Activated T-cell treated with anti-CD3 and anti-CD28 coated beads, Interleukin-2, amount 50 U/mL, for 24 hours (primary cell): ENCODE data around the gene DMD.

Experiments used
- DNase-seq: peaks from one replicate; pipeline ENCODE4 v3.0.0-alpha.2; 2020
- H3K27ac Mint-ChIP-seq: 2 replicates; pipeline ENCODE4 v1.8.0; 2020; ENCODE audit warnings: mild to moderate bottlenecking, mixed read lengths
- H3K27me3 Mint-ChIP-seq: 2 replicates; pipeline ENCODE4 v1.8.0; 2020; ENCODE audit warnings: mixed read lengths
- H3K36me3 Mint-ChIP-seq: 2 replicates; pipeline ENCODE4 v1.8.0; 2020; ENCODE audit warnings: low read depth, mixed read lengths
- H3K4me1 Mint-ChIP-seq: 2 replicates; pipeline ENCODE4 v1.8.0; 2020; ENCODE audit warnings: low read depth, mixed read lengths
- H3K4me3 Mint-ChIP-seq: 2 replicates; pipeline ENCODE4 v1.8.0; 2020; ENCODE audit warnings: mild to moderate bottlenecking, moderate library complexity, mixed read lengths
- H3K9me3 Mint-ChIP-seq: 2 replicates; pipeline ENCODE4 v1.8.0; 2020; ENCODE audit warnings: mixed read lengths

The DMD gene

GRCh38 chrX:33183361-33183760 lies 28.0 kb downstream of the DMD start:
- H3K4me3 Mint-ChIP-seq, result no peak overlapping the region
- H3K9me3 Mint-ChIP-seq, result no peaks in the 10 kb centered on the region
- no peak for DNase-seq
- H3K27me3 Mint-ChIP-seq, result peaks cover 7% of the 10 kb centered on the region
- no peaks in the 10 kb centered on the region for H3K4me1 Mint-ChIP-seq
- no peaks in the 10 kb centered on the region for H3K36me3 Mint-ChIP-seq
- no peak overlapping the region for H3K27ac Mint-ChIP-seq

GRCh38 chrX:33178690-33179089 lies 32.7 kb downstream of the DMD start:
- no peak overlapping the region for H3K27ac Mint-ChIP-seq
- H3K27me3 Mint-ChIP-seq, result peaks cover 6% of the 10 kb centered on the region
- H3K9me3 Mint-ChIP-seq, result no peaks in the 10 kb centered on the region
- no peak for DNase-seq
- H3K4me3 Mint-ChIP-seq, result no peak overlapping the region
- no peaks in the 10 kb centered on the region for H3K36me3 Mint-ChIP-seq
- H3K4me1 Mint-ChIP-seq, result no peaks in the 10 kb centered on the region

GRCh38 chrX:33178218-33178617 lies 33.1 kb downstream of the DMD start:
- Mint-ChIP-seq H3K36me3 (no peaks in the 10 kb centered on the region), H3K4me1 (no peaks in the 10 kb centered on the region), H3K4me3 (no peak overlapping the region), H3K27ac (no peak overlapping the region), H3K27me3 (peaks cover 6% of the 10 kb centered on the region), H3K9me3 (no peaks in the 10 kb centered on the region)
- DNase-seq, result no peak

- DNase-seq, result no peak
- H3K4me3 Mint-ChIP-seq, result no peak overlapping the region
- H3K9me3 Mint-ChIP-seq, result peaks cover 3% of the 10 kb centered on the region
- H3K27me3 Mint-ChIP-seq, result peaks cover 10% of the 10 kb centered on the region
- H3K36me3 Mint-ChIP-seq, result no peaks in the 10 kb centered on the region
- H3K4me1 Mint-ChIP-seq, result no peaks in the 10 kb centered on the region
- H3K27ac Mint-ChIP-seq, result no peak overlapping the region
Observed at GRCh38 chrX:33175201-33175600, 36.1 kb downstream of the DMD start.

DNA sequence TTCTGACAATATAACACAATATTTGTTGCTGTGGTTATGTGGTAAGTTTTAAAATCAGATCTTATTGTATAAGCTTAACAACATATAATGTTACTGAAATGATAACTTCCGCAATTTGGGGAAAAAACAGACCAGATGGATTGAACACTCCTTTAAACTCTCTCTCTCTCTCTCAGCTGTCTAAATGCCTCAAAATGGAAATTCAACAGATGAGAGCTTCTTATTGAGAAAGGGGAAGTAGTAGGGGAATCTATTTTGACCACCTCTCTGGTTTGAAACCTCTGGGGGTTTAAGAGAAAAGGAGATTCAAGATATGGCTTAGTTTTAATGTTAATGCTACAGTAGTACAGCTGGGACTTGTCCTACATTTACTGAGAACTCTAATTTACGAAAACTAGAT lies 40.3 kb downstream of the DMD start:
- Mint-ChIP-seq H3K4me3 (no peak overlapping the region), H3K4me1 (no peaks in the 10 kb centered on the region), H3K27me3 (peaks cover 8% of the 10 kb centered on the region), H3K27ac (no peak overlapping the region), H3K36me3 (no peaks in the 10 kb centered on the region), H3K9me3 (peaks cover 3% of the 10 kb centered on the region)
- DNase-seq, result no peak

DNA sequence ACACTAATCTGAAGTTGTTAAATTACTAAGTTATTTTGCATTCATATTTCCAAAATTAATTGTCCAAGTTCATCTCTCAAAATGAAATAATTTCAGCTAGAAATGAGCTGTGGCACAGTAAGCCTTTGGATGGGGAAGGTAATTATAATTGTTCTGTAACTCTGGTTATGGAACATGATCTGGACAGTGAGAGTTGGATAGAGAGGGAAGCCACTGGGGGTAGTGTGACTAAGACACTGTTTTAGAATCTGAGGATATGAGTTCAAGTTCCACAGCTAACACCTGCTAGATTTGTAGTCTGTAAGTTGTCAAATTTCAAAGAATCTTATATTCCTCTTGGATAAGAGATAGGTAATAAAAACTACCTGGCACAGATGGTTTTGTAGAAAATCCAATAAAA lies 49.5 kb downstream of the DMD start:
- Mint-ChIP-seq H3K4me1 (no peaks in the 10 kb centered on the region), H3K36me3 (no peaks in the 10 kb centered on the region), H3K9me3 (no peaks in the 10 kb centered on the region), H3K27ac (no peak overlapping the region), H3K4me3 (no peak overlapping the region), H3K27me3 (peaks cover 2% of the 10 kb centered on the region)
- DNase-seq, result no peak

- no peak overlapping the region for H3K4me3 Mint-ChIP-seq
- H3K4me1 Mint-ChIP-seq, result no peaks in the 10 kb centered on the region
- no peak for DNase-seq
- no peaks in the 10 kb centered on the region for H3K36me3 Mint-ChIP-seq
- no peaks in the 10 kb centered on the region for H3K9me3 Mint-ChIP-seq
- peaks cover 2% of the 10 kb centered on the region for H3K27me3 Mint-ChIP-seq
- H3K27ac Mint-ChIP-seq, result no peak overlapping the region
Observed at GRCh38 chrX:33160273-33160672, 51.1 kb downstream of the DMD start.

DNA sequence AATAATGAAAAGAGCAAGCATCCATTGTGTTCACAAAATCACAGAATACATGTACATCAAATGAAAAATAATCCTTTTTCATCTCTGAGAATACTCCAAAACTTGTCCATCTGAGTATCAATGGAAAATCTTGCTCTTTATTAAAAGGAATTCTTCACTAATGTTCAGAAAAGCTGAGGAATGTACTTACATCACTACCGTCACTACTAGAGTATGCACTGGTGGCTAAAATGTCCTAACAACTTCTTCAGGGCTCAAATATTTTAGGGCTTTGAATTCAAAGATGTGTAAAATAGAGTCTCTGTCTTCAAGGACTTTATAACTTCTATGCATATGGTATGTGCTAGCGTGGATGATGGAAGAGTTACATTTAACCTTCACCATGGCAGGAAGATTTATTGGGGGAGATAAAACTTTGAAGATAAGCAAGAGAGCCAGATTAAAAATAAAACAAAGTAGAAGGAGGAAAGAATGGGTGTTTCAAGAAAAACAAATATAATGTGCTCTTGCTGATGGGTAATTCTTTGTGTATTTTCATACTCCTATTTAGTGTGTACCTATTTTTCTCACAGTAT lies 55.1 kb downstream of the DMD start:
- Mint-ChIP-seq H3K27me3 (no peaks in the 10 kb centered on the region), H3K4me1 (no peaks in the 10 kb centered on the region), H3K4me3 (no peak overlapping the region), H3K36me3 (no peaks in the 10 kb centered on the region), H3K9me3 (no peaks in the 10 kb centered on the region), H3K27ac (no peak overlapping the region)
- no peak for DNase-seq

DNA sequence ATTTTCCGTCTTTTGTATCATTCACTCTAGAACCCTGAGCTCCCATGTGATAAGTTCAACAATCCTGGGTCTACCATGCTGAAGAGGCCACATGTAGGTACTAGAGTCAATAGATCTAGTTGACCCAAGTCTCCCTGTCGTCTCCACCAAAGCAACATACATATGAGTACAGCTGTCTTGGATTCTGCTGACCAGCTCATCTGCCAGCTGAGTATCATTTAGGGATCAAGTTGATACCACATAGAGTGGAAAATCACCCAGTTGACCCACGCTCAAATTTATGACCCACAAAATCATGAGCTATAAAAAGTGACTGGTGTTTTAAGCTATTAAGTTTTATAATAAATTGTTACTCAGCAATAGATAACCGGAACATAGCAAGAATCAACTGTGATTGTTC lies 61.8 kb downstream of the DMD start:
- Mint-ChIP-seq H3K27ac (no peak overlapping the region), H3K9me3 (no peaks in the 10 kb centered on the region), H3K27me3 (peaks cover 6% of the 10 kb centered on the region), H3K4me1 (no peaks in the 10 kb centered on the region), H3K4me3 (no peak overlapping the region), H3K36me3 (no peaks in the 10 kb centered on the region)
- DNase-seq, result no peak

- H3K4me3 Mint-ChIP-seq, result no peak overlapping the region
- no peaks in the 10 kb centered on the region for H3K36me3 Mint-ChIP-seq
- DNase-seq, result no peak
- peaks cover 6% of the 10 kb centered on the region for H3K27me3 Mint-ChIP-seq
- no peak overlapping the region for H3K27ac Mint-ChIP-seq
- no peaks in the 10 kb centered on the region for H3K4me1 Mint-ChIP-seq
- no peaks in the 10 kb centered on the region for H3K9me3 Mint-ChIP-seq
Observed at GRCh38 chrX:33149085-33149484, 62.3 kb downstream of the DMD start.

GRCh38 chrX:33142331-33142730 lies 69.0 kb downstream of the DMD start:
- no peaks in the 10 kb centered on the region for H3K4me1 Mint-ChIP-seq
- H3K27me3 Mint-ChIP-seq, result peaks cover 13% of the 10 kb centered on the region
- no peaks in the 10 kb centered on the region for H3K36me3 Mint-ChIP-seq

GRCh38 chrX:33138677-33139249 lies 72.6 kb downstream of the DMD start:
- Mint-ChIP-seq H3K4me3 (no peak overlapping the region), H3K9me3 (no peaks in the 10 kb centered on the region), H3K36me3 (no peaks in the 10 kb centered on the region)

More at GRCh38 chrX:33142331-33142730, 69.0 kb downstream of the DMD start:
- H3K4me3 Mint-ChIP-seq, result no peak overlapping the region
- no peak overlapping the region for H3K27ac Mint-ChIP-seq
- no peaks in the 10 kb centered on the region for H3K9me3 Mint-ChIP-seq
- DNase-seq, result no peak

GRCh38 chrX:33134164-33134563 lies 77.2 kb downstream of the DMD start:
- Mint-ChIP-seq H3K27ac (no peak overlapping the region), H3K27me3 (peaks cover 8% of the 10 kb centered on the region), H3K4me1 (no peaks in the 10 kb centered on the region), H3K4me3 (no peak overlapping the region), H3K36me3 (no peaks in the 10 kb centered on the region), H3K9me3 (no peaks in the 10 kb centered on the region)
- no peak for DNase-seq

More at GRCh38 chrX:33138677-33139249, 72.6 kb downstream of the DMD start:
- no peak for DNase-seq
- H3K27ac Mint-ChIP-seq, result no peak overlapping the region
- peaks cover 13% of the 10 kb centered on the region for H3K27me3 Mint-ChIP-seq
- no peaks in the 10 kb centered on the region for H3K4me1 Mint-ChIP-seq

DNA sequence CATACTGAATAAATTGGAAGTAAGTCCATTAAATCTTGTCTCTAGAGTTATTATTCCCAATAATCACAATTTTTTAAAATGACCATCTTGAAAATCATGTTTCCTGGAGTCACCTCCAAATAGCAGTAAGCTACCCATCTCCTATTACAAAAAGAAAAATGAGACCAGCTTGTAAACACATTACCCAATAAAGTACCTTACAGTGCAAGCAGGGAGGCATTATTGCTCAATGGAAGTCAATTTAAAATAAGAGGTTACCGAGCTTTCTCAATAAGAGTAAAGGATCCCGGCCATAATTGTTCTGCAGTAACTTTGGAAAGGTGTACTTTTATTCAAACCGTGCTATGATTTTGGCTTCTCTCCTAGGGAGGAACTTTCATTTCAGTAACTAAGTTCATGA lies 78.0 kb downstream of the DMD start:
- no peaks in the 10 kb centered on the region for H3K36me3 Mint-ChIP-seq
- peaks cover 6% of the 10 kb centered on the region for H3K27me3 Mint-ChIP-seq
- no peaks in the 10 kb centered on the region for H3K4me1 Mint-ChIP-seq
- no peak overlapping the region for H3K27ac Mint-ChIP-seq
- DNase-seq, result no peak
- no peak overlapping the region for H3K4me3 Mint-ChIP-seq
- H3K9me3 Mint-ChIP-seq, result no peaks in the 10 kb centered on the region

DNA sequence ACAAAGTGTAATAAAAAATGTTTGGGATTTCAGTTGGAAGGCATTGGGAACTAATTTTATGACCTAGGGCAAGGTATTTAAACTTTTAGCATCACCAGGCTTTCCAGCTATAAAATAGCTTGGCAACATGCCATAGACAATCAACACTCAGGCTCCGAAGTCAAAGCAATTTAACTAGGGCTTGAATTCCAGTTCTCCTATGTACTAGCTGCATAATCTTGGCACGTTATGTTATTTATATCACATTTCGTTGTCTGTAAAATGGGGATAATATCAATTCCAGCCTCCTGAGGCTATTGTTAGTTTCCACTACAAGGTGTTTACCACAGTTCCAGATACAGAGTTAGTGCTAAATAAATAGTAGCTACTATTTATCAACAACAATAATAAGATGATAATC lies 78.8 kb downstream of the DMD start:
- no peaks in the 10 kb centered on the region for H3K4me1 Mint-ChIP-seq
- no peaks in the 10 kb centered on the region for H3K9me3 Mint-ChIP-seq
- no peak overlapping the region for H3K27ac Mint-ChIP-seq
- DNase-seq, result no peak
- no peak overlapping the region for H3K4me3 Mint-ChIP-seq
- no peaks in the 10 kb centered on the region for H3K36me3 Mint-ChIP-seq
- H3K27me3 Mint-ChIP-seq, result peaks cover 8% of the 10 kb centered on the region

DNA sequence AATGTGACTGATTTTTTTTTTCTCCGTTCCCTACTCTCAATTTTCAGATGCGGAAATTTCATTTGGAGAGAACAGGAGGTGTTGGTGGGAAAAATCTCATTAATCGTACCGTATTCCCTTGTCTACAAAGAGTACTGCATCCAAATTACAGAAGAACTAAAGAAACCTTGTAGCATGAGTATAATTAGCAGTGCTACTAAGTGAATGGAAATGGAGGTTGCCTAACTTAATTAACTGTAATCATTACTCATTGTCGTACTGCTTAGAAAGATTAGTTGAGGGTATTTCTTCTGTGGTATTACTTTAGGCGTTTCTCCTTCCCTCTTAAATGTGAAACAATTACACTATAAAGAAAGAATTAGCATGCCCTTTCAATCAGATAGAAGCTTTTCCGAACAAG lies 81.7 kb downstream of the DMD start:
- Mint-ChIP-seq H3K27ac (no peak overlapping the region), H3K36me3 (no peaks in the 10 kb centered on the region), H3K9me3 (no peaks in the 10 kb centered on the region), H3K4me1 (no peaks in the 10 kb centered on the region), H3K27me3 (peaks cover 8% of the 10 kb centered on the region), H3K4me3 (no peak overlapping the region)
- DNase-seq, result no peak
